GM19324 (cell line): ENCODE data around the gene CHRD.

ENCODE experiments used
- ATAC-seq: cut with Tn5 transposase; IDR thresholded peaks from one replicate; pipeline ENCODE4 v1.9.1; 2021; ENCODE audit warnings: mild to moderate bottlenecking, moderate library complexity; ENCODE audit not compliant: unreplicated experiment, low FRiP score

The CHRD gene

GRCh38 chr3:184380627-184381260 lies 890 bp downstream of the CHRD start:
- ATAC-seq = no peak

DNA sequence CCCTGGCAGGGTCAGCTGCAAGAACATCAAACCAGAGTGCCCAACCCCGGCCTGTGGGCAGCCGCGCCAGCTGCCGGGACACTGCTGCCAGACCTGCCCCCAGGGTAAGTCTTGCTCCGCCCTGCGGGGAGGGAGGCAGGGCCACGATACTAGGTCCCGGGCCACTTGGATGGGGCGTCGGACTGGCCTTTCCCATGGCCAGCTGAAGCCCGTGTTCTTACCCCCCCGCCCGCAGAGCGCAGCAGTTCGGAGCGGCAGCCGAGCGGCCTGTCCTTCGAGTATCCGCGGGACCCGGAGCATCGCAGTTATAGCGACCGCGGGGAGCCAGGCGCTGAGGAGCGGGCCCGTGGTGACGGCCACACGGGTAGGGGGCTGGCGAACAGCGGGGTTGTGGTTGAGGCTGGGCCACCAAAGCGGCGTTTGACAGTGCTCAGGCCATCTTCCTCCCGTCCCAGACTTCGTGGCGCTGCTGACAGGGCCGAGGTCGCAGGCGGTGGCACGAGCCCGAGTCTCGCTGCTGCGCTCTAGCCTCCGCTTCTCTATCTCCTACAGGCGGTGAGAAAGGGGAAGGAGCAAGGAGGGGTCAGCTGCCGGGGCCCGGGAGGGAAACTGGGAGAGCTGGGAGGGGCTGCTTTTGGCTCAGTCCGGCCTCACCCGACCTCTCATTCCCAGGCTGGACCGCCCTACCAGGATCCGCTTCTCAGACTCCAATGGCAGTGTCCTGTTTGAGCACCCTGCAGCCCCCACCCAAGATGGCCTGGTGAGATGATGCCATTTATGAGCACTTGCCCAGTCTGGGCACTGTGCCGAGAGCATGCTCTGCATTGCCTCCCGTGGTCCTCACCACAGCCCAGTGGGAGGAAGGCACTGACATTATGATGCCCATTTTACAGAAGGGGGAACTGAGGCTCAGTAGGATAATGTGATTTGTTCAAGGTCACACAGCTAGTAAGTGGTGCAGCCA lies 1.7 kb downstream of the CHRD start:
- no peak for ATAC-seq

GRCh38 chr3:184382326-184383032 lies 2.6 kb downstream of the CHRD start:
- no peak for ATAC-seq

GRCh38 chr3:184383033-184383740 lies 3.3 kb downstream of the CHRD start:
- ATAC-seq = no peak

GRCh38 chr3:184384342-184384741 lies 4.5 kb downstream of the CHRD start:
- ATAC-seq = no peak

DNA sequence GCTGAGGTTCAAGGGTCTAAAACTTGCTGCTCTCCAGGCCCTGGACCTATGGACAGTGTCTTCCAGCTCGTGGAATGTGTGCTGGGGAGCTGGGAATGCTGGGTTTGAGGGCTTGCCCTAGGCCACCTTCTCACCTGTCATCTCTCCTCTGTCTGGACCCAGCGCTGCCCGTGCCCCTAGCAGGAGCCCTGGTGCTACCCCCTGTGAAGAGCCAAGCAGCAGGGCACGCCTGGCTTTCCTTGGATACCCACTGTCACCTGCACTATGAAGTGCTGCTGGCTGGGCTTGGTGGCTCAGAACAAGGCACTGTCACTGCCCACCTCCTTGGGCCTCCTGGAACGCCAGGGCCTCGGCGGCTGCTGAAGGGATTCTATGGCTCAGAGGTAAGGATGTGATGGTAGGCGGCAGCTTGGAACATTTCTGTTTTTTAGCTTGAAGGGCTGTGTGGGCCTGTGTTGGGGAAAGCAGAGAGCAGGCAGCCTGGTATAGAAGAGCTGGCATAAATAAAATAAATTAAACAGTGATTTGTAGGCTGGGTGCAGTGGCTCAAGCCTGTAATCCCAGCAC lies 5.1 kb downstream of the CHRD start:
- ATAC-seq = no peak

DNA sequence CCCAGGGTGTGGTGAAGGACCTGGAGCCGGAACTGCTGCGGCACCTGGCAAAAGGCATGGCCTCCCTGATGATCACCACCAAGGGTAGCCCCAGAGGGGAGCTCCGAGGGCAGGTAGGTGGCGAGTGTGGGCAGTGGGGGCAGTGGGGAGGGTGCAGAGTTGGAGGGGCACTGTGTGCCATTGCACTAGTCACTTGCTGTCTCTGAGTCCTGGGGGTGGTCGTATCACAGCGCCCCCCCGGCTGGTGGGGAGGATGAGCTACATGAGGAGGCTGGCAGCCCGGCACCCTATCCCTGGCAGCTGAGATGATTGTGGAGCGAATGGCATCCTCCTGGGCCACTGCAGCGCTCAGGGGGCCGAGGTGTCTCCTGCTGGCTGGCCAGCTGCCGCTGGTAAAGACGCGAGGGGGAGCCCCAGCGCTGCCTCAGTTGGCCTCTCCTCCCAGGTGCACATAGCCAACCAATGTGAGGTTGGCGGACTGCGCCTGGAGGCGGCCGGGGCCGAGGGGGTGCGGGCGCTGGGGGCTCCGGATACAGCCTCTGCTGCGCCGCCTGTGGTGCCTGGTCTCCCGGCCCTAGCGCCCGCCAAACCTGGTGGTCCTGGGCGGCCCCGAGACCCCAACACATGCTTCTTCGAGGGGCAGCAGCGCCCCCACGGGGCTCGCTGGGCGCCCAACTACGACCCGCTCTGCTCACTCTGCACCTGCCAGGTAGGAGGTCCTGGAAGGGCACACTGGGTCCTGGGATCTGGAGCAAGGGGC lies 6.4 kb downstream of the CHRD start:
- ATAC-seq = no peak

DNA sequence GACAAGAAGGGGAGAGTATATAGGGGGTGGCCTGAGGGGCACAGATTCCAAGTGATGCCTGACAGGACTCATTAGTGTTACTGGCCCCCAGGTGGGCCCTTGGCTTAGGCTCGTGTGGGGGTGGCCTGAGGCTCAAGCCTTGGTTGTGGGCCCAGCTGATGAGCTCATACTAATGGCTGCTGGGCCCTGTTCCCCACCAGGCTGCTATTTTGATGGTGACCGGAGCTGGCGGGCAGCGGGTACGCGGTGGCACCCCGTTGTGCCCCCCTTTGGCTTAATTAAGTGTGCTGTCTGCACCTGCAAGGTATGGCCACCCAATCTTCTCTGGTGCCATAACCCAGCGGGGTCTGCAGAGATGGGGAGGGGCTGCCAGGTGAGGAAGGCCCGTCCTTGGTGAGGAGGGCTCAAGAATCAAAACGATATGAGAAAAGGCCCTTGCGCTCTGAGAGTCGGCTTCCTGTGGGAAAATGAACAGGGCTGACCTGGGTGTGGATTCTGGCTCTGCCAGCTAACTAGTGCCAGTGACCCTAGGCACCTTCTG lies 7.4 kb downstream of the CHRD start:
- no peak for ATAC-seq

- no peak for ATAC-seq
Observed at GRCh38 chr3:184388164-184388935, 8.5 kb downstream of the CHRD start.

DNA sequence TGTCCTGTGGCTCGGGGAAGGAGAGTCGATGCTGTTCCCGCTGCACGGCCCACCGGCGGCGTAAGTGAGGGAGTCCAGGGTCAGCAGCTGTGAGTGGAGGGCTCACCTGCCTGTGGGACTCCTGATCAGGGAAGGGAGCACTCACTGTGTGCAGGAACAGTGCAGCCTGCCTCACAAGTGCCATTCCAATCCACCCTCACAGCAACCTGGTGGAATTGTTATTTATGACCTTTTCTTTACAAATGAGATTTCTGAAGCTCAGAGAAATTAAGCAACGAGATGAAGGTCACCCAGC lies 9.0 kb downstream of the CHRD start:
- ATAC-seq = no peak

DNA sequence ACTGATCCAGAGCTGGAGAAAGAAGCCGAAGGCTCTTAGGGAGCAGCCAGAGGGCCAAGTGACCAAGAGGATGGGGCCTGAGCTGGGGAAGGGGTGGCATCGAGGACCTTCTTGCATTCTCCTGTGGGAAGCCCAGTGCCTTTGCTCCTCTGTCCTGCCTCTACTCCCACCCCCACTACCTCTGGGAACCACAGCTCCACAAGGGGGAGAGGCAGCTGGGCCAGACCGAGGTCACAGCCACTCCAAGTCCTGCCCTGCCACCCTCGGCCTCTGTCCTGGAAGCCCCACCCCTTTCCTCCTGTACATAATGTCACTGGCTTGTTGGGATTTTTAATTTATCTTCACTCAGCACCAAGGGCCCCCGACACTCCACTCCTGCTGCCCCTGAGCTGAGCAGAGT lies 9.5 kb downstream of the CHRD start:
- ATAC-seq = no peak

- ATAC-seq = no peak
Observed at GRCh38 chr3:184389935-184390528, 10.2 kb downstream of the CHRD start.

- ATAC-seq = no peak
Observed at GRCh38 chr3:184391266-184391665, 11.4 kb downstream of the CHRD start.

DNA sequence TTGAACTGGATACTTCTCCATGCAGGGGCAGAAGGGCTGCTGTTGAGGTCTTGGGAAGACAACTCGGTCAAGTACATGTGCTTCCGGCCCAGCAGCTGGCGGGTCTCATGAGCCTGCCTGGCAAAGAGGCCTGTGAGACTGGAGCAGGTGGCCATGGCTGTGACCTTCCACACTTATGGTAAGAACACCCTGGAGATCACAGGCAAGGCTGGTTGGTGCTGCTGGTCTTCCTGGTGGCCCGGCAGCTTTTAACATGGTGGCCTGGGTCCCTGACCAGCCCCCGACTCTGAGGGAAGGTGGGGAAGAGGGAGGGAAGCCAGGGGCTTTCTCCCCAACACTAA lies 15.4 kb downstream of the CHRD start:
- ATAC-seq = no peak

GRCh38 chr3:184399410-184399809 lies 19.6 kb downstream of the CHRD start:
- no peak for ATAC-seq

DNA sequence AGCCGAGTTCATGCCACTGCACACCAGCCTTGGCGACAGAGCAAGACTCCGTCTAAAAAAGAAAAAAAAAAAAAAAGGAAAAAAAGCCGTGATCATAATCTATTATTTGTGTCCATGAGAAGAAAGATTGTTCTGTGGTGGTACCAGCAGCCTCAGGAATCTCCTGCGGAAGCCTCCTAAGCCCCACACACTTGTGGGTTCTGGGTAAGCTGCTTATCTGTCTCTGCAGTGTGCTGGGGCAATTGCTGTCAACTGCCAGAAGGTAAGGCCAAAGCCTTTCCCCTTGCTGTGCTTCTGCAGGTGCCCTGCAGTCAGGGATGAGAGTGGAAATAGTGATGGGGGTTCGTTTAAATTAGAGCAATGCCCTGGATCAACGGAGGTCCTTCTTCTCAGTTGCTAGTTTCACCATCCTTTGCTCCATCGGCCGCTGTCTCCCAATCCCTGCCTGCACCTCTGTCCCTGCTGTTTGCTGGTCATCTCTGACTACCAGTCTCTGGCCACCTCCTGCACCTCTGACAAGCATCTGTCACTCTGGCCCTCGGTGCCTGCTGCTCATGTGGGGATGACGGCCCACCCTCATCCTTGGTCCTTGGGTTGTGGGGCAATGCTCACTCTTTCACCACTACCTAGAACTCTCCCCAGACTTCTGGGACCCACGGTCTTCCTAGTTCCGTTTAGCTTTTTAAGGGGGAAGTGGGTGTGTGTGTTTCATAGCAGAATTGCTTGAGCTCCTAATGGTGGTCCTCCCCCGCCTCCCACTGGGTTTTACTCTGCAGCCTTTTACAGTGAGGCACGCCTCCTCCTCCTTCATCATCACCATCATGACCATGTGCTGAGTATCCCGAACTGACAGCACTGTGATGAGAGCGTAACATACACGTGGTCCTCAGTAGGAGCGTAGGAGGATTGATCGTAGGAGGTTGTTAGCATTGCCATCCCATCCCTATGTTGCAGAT lies 25.5 kb downstream of the CHRD start:
- ATAC-seq = no peak

DNA sequence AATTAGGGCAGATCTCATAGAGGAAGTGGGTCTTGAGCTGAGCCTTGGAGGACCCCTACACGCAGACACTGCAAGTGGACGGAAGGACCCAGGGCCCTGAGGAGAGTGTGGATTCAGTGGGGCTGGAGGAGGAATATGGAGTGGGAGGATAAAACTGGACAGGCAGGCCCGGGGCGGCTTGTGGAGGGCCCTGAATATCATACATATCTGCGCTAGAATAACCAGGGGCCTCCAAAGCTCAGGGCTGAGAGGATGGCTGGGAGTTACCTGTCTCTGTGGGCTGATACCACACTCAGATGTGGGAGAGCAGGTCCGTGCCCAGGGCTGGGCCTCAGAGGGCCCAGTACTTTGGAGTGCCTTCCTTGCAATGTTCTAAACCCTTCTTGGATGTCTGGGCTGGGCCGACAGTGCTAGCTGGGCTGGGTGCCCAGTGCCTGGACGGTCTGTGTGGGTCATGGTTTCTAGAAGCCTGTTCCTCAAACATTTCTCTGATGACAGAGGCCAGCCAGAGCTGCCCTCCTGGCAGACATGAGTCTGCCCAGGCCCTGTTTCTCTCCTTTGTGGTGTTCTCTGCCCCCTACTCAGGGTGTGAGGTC lies 29.6 kb downstream of the CHRD start:
- ATAC-seq = no peak
